COR-L47 (cell line): Measurements from ENCODE around the gene CDH4.
A peak's percentile ranks its signal among the peaks of the same experiment; 100 is the strongest.

ENCODE experiments used
- DNase-seq: peaks from one replicate; lab custom pipeline; 2025; lab: John Stamatoyannopoulos, UW

Gene CDH4

GRCh38 chr20:61948586-61949362 is 696.7 kb downstream of the CDH4 start:
- DNase-seq, result no peak

GRCh38 chr20:61949363-61949713 is 697.3 kb downstream of the CDH4 start:
- no peak for DNase-seq

DNA sequence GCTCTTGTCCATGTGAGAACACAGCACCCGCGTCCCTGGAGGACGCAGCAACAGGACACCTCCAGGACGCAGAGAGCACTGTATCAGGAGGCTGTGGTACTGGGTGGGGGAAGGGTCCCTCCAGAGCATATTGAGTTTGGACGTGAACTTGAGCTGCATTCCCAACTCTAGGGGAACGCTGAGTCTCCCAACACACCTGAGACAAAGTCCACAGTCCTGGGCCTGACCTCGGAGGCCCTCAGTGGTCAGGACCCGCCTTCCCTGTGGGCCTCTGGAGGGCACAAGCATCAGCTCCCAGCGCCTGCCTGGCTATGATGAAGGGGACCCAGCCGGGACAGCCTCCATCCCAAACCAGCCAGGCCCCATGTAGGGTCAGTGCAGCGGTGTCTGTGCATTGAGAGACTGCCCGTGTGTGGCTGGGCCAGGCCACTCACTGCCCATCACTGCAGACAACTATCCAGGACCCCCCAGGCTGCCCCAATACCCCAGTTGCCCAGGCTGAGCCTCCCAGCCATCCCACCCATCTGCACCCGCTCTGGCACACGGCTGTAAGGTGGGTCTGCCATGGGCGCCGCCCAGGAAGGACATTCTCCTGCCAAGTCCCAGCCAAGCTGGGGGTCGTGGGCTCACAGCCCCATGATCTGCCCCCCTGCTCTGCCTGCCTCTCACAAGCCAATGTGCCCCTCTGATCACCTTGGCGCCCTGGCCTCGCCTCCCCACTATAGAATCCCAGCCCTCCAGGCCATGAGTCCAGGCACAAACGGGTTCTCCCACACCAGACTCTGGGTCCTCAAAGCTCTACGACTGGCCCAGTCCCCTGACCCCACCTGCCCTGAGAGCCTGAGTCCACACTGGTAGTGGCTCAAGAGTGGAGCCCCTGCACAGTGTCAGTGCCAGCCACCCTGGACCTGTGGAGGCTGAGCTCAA is 697.9 kb downstream of the CDH4 start:
- no peak for DNase-seq

DNA sequence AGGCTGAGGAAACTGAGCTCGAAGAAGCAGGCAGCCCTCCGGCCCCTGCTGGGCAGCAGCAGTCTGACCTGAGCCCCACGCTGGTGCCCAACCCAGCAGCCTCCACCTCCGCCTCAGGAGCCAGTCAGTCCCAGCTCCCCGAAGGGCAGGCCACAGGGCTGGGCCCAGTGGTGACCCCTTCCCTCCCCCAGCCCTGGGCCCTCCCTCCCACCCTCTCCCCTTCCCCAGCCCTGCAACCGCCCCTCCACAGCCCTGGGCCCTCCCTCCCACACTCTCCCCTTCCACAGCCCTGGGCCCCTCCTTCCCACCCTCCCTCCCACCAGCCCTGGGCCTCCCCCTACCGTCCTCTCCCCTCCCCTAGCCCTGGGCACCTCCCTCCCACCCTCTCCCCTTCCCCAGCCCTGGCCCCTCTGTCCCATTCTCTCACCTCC is 698.6 kb downstream of the CDH4 start:
- no peak for DNase-seq

DNA sequence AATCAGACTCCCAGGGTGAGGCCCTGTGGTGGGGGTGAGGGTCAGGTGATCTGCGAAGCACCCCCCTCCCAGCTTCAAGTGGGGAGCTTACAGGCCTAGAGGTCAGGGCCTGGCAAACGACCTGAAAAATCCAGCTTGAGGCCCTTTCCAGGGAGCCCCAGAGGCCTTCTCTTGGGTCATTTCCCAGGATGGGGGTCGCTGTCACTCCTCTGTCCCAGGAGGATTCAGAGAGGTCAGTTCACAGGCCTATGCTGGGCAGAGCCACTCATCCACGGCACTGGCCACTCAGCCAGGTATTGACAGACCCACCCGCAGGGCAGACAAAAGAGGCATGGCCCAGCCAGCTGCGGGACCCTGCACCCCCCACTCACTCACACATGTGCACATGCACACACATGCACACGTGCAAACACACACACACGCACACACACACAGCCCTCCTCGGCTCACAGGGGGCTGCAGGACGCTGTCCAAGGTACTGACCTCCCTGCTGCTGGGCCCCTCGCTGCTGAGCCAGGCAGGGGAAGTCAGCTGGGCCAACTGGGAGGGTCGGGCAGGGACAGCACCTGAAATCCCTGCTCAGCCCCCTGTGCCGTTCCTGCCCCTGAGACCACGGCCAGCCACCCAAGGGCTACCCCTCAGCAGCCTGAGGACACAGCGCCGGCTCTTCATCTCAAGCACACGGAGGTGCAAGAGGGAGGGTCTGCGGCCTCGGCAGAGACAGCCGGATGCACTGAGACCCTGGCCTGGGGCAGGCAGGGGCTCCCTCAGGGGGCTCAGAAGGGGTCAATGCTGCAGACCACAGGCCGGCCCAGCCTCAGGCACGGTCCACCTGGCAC is 699.9 kb downstream of the CDH4 start:
- DNase-seq, result no peak

DNA sequence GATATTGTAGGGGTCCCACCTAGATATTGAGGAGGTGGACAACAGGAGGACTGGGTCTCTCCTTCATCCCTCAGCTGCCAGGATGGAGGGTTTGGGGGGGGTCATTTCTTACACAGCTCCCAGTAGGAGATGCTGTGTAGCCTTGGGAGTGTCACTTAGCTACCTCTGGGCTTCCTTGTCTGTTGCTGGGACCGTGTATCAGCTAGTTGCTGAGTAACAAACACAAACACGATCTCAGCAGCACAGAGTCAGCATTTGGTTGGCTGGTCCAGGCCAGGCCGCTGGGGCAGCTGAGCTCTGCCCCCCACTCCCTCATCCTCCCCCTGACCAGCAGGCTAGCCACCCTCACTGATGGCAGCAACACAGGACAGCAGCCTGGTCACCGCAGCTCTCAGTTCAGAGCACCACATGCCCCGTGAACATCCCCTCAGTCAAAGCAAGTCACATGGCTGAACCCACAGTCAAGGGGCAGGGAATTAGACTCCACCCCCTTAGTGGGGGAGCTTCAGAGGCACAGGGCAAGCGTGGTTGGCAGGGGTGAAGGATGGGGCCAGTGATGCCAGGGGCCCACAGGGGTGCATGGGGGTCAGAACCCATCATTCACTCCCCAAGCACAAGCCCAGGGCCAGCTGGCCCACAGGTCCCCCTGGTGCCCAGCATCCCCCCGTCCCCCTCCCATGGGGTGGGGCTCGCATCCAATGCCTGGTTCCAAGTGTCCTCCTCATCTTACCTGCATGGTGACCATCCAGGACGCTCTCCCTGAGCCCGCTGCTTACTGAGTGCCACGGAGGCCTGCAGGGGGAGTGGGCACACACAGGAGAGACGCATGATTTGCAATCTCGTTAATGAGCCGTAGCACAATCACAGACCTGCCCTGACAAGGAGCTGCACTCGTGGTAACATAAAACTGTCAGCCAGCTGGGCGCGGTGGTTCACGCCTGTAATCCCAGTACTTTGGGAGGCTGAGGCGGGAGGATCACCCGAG is 701.3 kb downstream of the CDH4 start:
- peak; percentile 27 for DNase-seq

GRCh38 chr20:61954276-61955021 is 702.4 kb downstream of the CDH4 start:
- DNase-seq, result peak; percentile 96

DNA sequence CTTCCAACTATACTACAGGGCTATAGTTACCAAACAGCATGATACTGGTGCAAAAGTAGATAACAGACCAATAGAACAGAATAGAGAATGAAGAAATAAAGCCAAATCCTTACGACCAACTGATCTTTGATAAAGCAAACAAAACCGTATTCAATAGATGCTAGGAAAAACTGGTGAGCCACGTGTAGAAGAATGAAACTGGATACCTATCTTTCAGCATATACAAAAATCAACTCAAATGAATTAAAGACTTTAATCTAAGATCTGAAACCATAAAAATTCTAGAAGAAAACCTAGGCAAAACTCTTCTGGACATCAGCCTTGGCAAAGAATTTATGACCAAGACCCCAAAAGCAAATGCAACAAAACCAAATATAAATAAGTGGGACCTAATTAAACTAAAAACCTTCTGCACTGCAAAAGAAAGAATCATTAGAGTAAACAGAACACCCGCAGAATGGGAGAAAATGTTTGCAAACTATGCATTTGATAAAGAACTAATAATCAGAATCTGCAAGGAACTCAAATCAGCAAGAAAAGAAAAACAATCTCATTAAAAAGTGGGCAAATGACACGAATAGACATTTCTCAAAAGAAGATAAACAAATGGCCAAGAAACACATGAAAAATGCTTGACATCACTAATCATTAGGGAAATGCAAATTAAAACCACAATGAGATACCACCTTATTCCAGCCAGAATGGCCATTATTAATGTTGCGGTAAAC is 703.8 kb downstream of the CDH4 start:
- DNase-seq, result no peak

DNA sequence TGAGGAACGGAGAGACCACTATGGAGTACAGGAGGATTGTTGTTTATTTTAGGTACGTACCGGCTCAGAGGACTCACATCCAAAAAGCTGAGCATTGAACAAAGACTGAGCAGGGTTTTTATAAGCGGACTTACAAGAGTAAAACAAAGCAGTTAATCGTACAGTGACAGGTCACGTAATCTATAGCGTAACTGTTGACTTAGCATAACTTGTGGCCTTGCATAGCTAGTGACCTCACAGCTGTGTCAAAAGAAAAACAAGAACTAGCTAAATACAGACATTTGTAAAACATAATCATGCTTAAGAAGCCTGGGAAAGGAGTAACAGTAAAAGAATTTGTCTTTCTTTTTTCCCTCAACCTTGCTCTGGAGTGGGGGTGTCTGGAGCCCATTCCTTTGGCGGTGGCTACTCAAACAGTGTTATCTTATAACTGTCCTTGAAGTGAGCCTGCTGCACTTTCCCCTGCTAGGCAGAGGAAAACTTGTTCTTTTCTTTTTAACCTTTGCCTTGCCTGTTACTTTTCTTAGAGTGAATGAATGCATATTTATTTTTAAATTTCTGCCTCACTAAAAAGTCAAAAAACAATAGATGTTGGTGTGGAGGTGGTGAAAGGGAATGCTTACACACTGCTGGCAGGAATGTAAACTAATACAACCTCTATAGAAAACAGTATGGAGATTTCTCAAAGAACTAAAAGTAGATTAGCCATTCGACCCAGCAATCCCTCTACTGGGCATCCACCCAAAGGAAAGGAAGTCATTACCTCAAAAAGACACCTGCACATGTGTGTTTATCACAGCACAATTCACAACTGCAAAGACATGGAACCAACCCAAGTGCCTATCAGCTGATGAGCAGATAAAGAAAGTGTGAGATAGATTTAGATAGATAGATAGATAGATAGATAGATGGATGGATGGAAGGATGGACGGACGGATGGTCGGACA is 704.6 kb downstream of the CDH4 start:
- peak; percentile 14 for DNase-seq

GRCh38 chr20:61957961-61958715 is 706.1 kb downstream of the CDH4 start:
- DNase-seq, result no peak

DNA sequence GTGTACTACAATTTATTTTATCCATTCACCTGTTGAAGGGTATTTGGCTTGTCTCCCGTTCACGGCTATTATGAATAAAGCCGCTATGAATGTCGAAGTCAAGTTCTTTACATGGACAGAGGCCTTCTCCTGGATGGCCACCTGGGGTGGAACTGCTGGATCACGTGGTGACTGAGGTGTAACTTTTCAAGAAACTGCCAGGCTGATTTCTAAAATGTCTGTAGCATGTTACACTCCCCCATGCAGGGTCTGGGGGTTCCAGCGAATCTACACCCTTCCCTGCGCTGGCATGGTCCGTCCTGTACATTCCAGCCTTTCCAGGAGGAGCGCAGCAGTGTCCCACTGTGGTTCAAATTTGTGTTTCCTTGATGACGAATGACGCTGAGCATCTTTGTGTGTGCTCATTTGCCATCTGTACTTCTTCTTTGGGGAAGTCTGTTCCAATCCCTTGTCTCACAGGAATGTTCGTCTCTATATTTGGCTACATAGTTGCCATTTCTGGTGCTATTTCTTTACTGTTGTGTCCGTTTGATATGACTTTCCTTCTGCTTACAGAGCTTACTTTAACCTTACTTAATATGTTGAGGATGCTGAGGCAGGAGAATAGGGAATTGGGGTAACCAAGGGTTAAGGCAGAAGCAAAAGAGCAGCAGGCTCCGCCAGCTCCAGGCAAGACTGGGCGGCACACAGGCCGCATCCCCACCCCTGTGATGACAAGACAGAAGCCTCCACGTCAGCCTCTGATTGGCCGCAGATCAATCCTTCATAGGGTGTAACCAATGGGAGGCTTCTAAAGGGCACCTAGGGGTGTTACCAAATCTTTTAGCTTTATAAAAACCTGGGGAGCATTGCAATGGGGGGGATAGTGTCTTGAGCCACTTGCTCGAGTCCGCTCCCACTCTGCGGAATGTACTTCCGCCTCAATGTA is 707.0 kb downstream of the CDH4 start:
- DNase-seq, result no peak

- no peak for DNase-seq
Measured at GRCh38 chr20:61960836-61961235, 708.8 kb downstream of the CDH4 start.

- DNase-seq, result no peak
Measured at GRCh38 chr20:61963149-61963548, 711.1 kb downstream of the CDH4 start.

DNA sequence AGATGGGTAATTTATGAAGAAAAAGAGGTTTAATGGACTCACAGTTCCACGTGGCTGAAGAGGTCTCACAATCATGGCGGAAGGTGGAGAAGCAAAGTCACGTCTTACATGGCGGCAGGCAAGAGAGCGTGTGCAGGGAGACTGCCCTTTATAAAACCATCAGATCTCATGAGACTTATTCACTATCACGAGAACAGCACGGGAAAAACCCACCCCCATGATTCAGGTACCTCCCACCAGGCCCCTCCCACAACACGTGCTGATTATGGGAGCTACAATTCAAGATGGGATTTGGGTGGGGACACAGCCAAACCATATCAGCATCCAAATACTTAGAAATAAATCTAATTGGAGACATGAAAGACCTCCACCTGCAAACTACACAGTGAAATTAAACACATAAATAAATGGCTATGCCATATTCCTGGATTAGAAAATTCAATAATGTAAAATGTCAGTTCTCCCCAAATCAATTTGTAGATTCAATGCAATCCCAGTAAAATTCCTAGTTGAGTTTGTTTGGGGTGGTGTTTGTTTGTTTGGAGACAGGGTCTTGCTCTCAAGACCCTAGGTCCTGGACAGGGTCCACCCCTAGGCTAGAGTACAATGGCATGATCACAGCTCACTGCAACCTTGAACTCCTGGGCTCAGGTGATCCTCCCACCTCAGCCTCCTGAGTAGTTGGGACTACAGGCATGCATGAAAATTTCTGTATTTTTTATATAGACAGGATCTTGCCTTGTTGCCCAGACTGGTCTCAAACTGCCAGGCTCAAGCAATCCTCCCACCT is 712.0 kb downstream of the CDH4 start:
- DNase-seq, result no peak

DNA sequence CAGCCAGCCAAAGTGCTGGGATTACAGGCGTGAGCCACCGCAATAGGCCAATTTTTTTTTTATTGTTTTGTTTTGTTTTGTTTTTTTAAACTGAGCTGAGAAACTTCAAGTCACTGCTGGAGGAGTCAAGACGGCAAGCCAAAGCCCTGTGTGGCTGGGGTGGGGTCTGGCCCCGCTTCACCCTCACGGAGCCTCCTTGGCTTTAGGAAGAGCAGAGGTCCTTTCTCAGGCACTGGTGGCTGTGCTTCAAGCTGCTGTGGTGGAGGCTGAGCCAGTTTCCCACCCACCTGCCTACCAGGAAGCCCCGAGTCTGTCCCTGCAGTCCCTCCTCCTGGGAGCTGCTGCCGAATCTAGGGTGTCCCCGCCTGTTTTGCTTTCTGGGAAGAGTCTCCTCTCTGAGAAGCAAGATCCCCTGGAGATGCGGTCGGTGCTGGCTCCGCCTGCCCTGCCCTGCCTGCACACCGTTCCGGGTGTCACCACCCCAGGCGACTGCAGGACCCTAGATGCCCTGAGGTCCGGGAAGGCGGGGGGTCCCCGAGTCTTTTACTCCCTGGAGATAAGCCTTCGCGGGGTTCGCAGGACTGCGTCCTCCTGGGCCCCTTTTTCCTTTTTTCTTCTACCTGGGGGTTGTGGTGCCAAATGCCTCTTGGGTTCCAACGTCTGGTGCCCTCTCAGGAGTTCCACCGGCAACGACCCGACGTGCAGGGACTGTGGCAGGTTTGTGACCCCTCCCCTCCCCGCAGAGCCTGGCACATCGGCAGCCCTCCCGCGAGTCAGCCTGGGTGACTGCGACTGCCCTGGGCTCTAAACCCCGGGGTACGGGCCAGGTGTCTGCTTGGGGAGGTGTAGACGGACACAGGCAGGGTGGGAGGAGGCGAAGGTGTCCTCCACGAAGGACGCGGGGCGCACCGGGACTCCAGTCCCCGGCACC is 712.9 kb downstream of the CDH4 start:
- no peak for DNase-seq
